ENCODE results near the gene HCN2.

The HCN2 gene

GRCh38 chr19:663682-664117, 74.0 kb downstream of the HCN2 start:
- Histone ChIP-seq H3K27ac (ENCODE audit: extremely low read depth, low read depth, low read length) (peak overlapping the region; percentile 45; the same call in 1 of the 2 replicates), H3K4me3 (ENCODE audit: low read depth, low read length) (peak overlapping the region; percentile 46), H3K9me3 (ENCODE audit: control insufficient read depth, insufficient read depth, low read depth, low read length) (no peaks in the 10 kb centered on the region), H3K4me1 (ENCODE audit: control insufficient read depth, insufficient read depth, low read length) (peaks cover 9% of the 10 kb centered on the region), H3K36me3 (ENCODE audit: control insufficient read depth in 2 of 2, insufficient read depth in 1 of 2, low read length in 2 of 2) (peaks cover 0 to 22% of the 10 kb centered on the region in 2 experiments; a peak in 1 of 3 replicates)
- CTCF ChIA-PET = interaction anchor here (0.6 to 1.5 kb wide), 7 partner anchors 67 to 109 kb away, joined by 3 to 9 read pairs (median 3); no protein-coding TSS in a partner anchor
- POLR2A ChIA-PET = interaction anchor here (0.6 to 1.5 kb wide), 8 partner anchors 9 to 320 kb away, joined by 3 to 8 read pairs (median 4); partner anchors contain the start of gene WDR18
- TF ChIP-seq ZNF600 (tag by site-specific recombination; IDR thresholded peaks at IDR 0.05) = peak; percentile 82; the same call in 1 of the 2 replicates
- no peak for TF ChIP-seq ZNF248 (tag by site-specific recombination; IDR thresholded peaks at IDR 0.05)

GRCh38 chr19:664913-665443, 75.3 kb downstream of the HCN2 start:
- Histone ChIP-seq H3K9me3 (ENCODE audit: control insufficient read depth, insufficient read depth, low read depth, low read length) (no peaks in the 10 kb centered on the region), H3K36me3 (ENCODE audit: control insufficient read depth in 2 of 2, insufficient read depth in 1 of 2, low read length in 2 of 2) (peaks cover 0 to 11% of the 10 kb centered on the region in 2 experiments; a peak in 1 of 3 replicates), H3K4me3 (ENCODE audit: low read depth, low read length) (no peak overlapping the region), H3K27ac (ENCODE audit: extremely low read depth, low read depth, low read length) (no peak overlapping the region), H3K4me1 (ENCODE audit: control insufficient read depth, insufficient read depth, low read length) (peaks cover 9% of the 10 kb centered on the region)
- CTCF ChIA-PET = no interaction called here
- POLR2A ChIA-PET = interaction anchor here (0.6 kb wide), 1 partner anchor 16 kb away, joined by 6 read pairs; no protein-coding TSS in a partner anchor
- TF ChIP-seq MYNN (tag by site-specific recombination; IDR thresholded peaks at IDR 0.05; ENCODE audit: borderline replicate concordance) (no peak), ZNF311 (tag by site-specific recombination; IDR thresholded peaks at IDR 0.05; ENCODE audit: borderline replicate concordance) (no peak), ZNF211 (tag by site-specific recombination; IDR thresholded peaks at IDR 0.05; ENCODE audit: low read depth) (no peak), ZNF792 (tag by site-specific recombination; IDR thresholded peaks at IDR 0.05) (no peak), ZNF514 (tag by site-specific recombination; IDR thresholded peaks at IDR 0.05) (no peak), CTCF (tag by site-specific recombination; IDR thresholded peaks at IDR 0.05) (peak; percentile 84), ZBTB49 (tag by site-specific recombination; IDR thresholded peaks at IDR 0.05; ENCODE audit: low read depth) (no peak), ZSCAN23 (tag by site-specific recombination; IDR thresholded peaks at IDR 0.05) (no peak), ZBTB26 (tag by site-specific recombination; optimal IDR thresholded peaks at IDR 0.05) (no peak), ZNF626 (tag by site-specific recombination; IDR thresholded peaks at IDR 0.05) (no peak), SP2 (tag by site-specific recombination; IDR thresholded peaks at IDR 0.05) (peak; percentile 7; the same call in 1 of the 2 replicates), KLF1 (tag by site-specific recombination; IDR thresholded peaks at IDR 0.05) (0 out of 2 replicates have a peak, but pooled peaks have one; percentile 23), ZXDB (tag by site-specific recombination; IDR thresholded peaks at IDR 0.05) (peak; percentile 76), ZBTB20 (tag by site-specific recombination; IDR thresholded peaks at IDR 0.05) (peak; percentile 37; the same call in 1 of the 2 replicates), MZF1 (tag by site-specific recombination; IDR thresholded peaks at IDR 0.05; ENCODE audit: borderline replicate concordance) (no peak), ZNF558 (tag by site-specific recombination; IDR thresholded peaks at IDR 0.05) (no peak), ZNF677 (tag by site-specific recombination; IDR thresholded peaks at IDR 0.05) (no peak), AEBP2 (tag by site-specific recombination; IDR thresholded peaks at IDR 0.05; ENCODE audit: borderline replicate concordance) (no peak), ZNF133 (tag by site-specific recombination; IDR thresholded peaks at IDR 0.05) (no peak), KLF10 (tag by site-specific recombination; IDR thresholded peaks at IDR 0.05) (no peak), BCL6B (tag by site-specific recombination; IDR thresholded peaks at IDR 0.05) (no peak), ZNF449 (tag by site-specific recombination; IDR thresholded peaks at IDR 0.05) (no peak)
